Hematopoietic multipotent progenitor cell treated with erythropoietin and hydrocortisone succinate and interleukin-3 and kit ligand, for 4 days (in vitro differentiated cells): ENCODE measurements around the gene MLIP.
"Not testable (repeated sequence)": the region's sequence is repeated elsewhere in the genome, so short reads cannot be mapped to it uniquely, and the experiment has no call there.

Experiments used
- DNase-seq: peaks from one replicate; pipeline ENCODE4 v3.0.0-alpha.2; 2015

The MLIP gene

DNA sequence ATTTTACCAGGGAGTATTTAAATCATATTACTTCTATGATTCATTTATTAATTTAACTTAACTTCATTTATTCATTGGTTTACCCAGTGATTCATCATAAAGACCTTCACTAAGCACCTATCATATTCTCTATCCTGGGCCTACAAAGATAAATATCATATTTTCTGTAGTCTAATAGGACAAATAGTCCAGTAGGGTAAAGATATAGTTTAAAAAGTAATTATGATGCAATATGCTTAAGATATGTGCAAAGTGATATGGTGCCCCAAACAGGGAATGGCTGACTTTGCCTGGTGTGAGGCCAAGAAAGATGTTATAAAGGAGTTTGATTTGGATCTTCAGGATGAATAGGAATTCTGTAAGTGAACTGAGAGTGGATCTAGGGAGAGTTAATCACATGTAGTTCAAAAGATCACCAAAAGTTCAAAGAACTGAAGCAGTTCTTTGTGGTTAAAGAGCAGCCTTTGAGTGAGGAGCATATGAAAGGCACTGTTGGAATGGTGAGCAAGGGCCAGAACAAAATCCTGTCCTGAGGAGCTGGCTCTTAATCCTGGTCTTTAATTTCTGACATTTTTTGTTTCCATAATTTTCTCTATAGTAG, 45.5 kb downstream of the MLIP start:
- no peak for DNase-seq

DNA sequence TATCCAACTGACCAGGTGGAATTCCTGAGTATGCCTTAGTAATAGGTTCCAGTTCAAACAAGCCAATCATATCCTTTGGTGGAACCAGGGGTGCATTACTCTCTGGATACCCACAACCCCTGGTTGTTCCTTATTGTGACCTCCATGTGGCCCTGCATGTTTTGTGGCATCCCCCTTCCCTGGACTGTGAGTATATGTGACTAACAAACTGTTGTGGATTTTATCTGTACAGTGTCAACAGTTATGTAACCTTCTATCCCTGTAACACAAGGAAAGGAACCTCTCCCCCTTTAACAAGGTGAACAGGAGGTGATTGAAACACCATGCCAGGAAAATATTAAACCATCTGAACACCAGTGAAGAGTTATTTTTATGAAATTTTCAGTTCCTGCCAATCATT, 46.2 kb downstream of the MLIP start:
- DNase-seq = no peak

DNA sequence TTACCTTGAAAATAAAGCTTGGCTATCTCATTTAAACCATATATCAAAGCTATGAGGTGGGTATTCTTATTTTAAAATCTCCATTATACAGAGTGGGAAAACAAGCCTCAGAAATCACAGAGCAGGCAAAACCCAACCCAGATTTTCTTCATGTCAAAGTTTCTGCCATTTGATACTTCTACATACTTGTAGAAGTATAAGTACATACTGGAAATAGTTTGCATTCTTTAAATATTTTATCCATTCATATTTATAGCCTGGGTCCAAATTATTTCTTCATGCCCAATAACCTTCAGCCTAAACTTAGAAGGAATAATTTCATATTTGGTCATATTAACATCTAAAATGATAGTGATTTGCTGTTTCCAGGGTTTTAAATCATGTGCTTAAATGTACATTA, 61.8 kb downstream of the MLIP start:
- no peak for DNase-seq

DNA sequence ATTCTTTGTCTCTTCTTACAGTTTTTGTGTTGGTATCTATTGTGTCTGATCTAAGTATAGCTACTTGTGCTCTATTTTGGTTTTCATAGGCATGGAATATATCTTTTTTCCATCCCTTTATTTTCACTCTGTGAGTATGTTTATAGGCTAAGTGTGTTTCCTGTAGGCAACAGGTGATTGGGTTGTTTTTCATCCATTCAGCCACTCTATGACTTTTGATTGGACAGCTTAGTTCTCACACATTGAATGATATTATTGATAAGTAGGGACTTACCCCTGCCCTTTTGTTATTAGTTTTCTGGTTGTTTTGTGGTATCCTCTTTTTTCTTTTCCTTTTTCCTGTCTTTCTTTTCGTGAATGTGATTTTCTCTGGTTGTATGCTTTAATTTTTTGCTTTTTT, 67.9 kb downstream of the MLIP start:
- DNase-seq = no peak

DNA sequence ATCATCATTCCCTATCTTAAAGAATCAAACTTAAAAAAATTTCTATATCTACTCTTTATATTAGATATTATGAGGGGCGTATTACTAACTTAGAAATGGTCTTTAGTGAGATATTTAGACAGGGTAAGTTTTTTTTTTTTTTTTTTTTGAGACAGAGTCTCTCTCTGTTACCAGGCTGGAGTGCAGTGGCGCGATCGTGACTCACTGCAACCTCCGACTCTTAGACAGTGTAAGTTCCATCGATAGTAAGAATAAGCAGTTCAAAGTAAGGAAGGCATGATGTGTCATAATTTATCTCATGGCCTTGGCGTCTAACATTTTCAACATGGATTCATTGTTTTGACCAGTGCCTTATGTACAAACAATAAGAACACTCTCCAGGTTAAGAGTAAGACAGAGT, 72.4 kb downstream of the MLIP start:
- DNase-seq = no peak

DNA sequence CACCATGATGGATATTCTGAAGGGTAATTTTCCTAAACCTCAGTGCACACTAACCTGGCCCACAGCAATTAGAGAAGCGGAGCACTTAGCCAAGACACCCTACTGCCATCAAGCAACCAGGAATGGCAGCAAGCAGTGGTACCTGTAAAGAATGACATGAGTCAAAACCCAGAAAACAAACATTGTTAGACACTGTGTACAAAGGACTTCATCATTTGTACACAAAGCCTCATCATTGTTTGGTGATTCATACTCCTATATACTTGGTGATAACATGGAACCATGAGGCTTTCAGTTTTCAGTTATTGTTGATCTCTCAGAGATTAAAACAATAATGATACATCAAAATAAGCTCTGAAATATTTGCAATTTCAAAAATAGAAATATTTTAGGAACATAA, 74.6 kb downstream of the MLIP start:
- DNase-seq = no peak

DNA sequence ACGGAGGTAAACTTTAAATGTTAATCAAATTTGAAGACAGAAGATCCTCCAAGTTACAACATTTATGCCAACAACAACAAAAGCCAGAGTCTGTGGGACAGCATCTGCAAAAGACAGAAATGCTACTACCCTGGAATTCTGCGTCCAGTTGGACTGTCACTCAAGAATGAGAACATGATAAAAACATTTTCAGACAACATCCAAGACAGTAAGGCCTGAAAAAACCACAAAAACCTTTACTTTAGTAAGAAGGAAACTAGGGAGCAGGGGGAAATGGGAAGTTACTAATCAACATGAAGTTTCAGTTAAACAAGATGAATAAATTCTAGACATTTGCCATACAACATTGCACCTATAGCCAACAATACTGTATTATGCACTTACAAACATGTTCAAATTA, 77.6 kb downstream of the MLIP start:
- DNase-seq = no peak

DNA sequence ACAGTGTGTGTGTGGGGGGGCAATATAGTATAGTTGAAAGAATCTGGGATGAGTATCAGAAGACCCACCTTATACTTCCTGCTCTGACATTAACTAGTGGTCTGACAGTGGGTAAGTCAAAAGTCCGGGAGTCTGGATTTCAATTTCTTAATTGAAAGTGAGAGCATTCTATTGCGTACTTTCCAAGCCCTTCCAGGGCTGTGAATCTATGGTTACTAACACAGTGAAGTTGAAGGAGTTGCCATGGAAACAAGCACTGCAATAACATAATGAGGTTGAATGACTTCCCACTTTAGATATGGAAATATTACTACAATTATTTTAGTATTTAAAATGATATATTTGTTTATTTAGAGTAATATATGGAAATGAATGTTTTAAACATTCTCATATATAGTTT, 80.2 kb downstream of the MLIP start:
- DNase-seq = peak; percentile 5

DNA sequence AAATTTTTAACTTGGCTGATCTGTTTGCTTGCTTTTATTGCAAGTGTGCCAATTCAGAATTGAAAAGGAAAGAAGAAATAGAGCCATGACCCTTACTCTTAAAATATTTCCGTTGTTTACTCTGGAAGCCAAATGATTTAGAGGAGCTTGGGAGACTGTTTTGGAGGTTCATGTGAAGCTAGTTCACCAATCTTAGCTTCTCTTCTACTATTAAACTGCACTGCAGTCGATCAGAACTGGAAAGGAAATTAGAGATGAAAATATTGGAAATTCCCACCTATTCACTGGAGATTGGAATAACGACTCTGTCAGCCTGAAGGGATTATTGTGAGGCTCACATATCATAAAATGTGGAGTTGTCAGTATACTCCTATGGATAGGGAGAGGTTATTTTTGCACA, 81.8 kb downstream of the MLIP start:
- no peak for DNase-seq

DNA sequence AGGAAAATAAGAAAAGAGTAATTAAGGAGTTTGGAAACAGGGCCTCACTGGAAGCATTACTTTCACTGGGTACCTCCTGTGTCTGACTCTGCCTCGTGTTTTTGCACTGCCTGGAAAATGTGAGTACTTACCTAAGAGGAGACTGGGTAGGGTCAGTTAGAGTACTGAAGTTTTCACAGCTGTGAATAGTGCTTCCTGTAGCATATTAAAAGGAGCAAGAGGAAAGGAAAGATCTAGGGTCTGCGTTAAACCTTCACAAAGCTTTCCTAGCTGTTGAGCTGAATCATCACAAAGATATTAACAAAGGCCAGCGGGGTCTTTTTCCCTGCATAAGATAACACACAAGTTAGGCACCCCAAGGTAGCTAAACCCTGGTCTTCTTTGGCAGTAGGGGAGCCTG, 82.3 kb downstream of the MLIP start:
- no peak for DNase-seq

DNA sequence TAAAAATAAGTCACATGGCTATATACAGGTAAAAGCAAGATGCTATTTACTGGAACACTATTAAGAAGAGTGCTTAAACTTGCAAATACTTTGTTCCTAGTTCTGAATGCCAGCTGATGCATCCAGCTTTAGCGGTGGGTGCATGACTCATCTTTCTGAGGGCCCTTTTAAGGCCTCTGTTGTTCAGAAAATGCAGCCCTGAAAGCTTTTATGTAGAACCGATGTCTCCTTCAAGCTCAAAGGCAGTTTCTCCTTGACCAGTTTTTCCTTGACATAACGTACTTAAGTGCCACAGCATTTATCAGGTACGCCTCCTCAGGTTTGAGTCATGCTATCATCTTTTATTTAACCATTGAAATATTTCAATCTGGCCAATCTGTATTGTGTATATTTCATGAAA, 82.8 kb downstream of the MLIP start:
- DNase-seq = no peak

DNA sequence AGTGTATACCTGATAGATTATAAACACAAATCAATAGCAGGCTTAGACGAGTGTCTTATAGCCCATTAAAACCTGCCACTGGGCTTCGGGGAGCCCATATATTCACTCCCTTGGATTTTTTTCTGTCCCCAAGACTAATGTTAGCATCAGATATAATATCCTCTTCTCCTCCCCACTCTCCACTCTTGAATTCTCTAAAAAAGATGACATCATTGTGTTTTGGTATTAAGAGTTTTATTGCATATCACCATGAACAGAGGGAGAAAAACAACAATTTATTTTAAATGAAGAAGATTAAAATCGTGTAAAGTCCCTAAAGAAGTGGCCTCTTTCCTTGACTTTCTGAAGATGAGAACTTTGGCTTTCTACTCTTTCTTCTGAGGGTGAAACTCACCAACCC, 84.4 kb downstream of the MLIP start:
- DNase-seq = no peak

DNA sequence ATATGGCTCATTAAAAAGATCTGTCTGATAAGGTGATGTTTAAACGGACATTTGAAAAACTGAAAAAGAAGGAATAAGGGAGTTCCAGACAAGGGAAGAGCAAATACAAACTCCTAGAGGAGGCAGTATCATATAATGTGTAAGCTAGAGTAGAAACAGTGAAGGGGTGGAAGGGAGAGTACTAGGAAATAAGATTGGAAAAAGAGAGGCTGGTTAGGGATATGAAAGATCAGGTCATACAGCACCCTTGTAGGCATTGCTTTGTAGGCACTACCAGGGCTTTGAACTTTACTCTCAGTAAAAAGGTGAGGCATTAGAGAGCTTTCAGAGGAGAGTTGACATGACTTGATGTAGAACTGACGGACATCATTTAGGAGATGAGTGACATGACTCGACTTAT, 85.7 kb downstream of the MLIP start:
- no peak for DNase-seq

DNA sequence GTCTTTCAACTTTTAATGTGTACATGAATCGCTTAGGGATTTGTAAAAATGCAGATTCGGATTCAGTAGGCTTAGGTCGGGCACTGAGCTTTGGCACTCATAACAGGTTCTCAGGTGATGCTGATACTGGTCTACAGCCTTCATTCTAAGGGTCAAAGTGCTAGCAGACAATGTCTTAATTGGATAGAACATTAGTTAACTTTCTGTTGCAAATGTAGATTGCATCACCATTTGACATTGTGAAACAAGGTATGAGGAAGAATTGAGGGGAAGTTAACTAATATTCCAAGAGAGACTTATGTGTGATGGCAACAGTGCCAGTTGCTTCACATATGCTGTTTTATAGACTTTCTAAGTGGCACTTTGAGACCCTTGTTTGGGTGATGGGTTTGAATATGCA, 86.9 kb downstream of the MLIP start:
- peak; percentile 45 for DNase-seq

DNA sequence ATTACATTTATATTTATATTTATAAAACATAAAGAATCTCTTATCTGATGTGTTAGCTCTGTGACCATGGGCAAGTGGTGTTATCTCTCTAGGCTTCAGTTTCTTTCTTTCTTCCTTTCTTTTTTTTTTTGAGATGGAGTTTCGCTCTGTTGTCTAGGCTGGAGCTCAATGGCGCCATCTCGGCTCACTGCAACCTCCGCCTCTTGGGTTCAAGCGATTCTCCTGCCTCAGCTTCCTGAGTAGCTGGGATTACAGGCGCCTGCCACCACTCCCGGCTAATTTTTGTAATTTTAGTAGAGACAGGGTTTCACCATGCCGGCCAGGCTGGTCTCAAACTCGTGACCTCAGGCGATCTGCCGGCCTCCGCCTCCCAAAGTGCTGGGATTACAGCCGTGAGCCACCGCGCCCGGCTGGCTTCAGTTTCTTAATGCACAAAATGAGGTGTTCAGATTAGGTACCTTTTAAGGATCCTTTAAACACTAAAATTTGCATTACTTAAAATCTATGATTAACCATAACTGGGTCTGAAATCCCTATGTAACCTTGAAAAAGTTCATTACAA, 92.3 kb downstream of the MLIP start:
- not testable (repeated sequence) for DNase-seq

DNA sequence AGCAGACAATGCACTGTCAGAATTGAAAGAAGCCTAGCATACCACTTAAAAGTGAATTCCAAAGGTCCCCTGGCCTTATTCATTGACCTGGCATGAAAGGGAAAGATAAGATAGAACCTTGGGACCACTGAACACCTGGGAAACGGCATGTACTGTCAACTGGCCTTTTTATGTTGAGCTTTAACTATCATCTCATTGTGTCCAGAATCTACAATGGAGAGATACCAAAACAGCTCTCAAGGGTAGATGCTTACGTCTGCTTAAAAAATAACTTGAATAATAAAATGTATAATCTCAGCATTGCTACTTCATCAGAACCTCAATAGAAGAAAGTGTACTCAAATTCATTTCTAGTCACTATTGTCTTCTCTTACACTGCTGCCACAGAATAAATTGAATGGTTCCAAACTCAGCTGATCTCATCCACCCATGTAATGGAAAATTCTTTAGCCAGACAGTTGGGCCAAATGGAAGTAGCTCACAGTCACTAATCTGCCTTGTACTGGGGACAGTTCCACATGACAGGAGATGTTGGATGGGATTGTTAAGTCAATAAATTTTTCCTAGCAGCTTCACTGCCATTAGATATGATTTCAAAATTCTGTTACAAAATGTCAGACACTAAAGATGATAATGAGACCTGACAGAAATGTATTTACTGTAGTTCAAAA, 93.8 kb downstream of the MLIP start:
- no peak for DNase-seq

DNA sequence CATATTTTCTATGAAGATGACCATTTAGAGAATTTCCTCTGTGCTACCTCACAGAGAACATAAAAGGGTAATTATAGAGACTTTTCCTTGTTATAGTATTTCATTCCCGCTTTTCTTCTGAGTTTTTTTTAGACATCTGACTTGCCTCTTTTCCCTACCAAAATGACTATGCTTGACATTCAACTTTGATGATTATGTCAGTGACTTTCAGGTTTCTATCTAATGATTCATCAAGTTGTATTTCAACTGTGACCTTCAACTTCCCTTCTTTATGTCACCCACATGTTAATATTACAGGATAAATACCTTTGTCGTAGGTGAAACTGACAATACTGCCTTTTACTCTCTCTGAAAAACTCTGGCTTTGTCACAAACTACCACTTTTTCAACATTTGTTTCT, 95.3 kb downstream of the MLIP start:
- DNase-seq = no peak

DNA sequence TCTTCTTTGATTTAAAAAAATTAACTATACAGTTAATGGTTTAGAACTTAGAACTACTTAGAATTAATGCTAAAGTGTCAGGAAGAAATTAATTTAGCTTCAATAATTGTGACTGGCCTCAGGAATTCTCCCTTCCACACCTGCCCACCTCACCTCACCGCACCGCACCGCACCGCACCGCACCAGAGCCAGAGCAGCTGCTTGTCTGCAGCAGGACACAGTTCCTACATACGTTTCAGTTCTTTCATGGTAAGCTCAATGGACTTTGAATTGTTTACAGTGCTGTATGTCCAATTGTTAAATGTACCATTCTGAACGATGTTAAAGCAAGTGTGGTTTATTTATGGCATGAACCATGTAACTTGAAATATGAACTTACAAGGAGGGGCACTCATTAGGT, 98.7 kb downstream of the MLIP start:
- DNase-seq = not testable (repeated sequence)

DNA sequence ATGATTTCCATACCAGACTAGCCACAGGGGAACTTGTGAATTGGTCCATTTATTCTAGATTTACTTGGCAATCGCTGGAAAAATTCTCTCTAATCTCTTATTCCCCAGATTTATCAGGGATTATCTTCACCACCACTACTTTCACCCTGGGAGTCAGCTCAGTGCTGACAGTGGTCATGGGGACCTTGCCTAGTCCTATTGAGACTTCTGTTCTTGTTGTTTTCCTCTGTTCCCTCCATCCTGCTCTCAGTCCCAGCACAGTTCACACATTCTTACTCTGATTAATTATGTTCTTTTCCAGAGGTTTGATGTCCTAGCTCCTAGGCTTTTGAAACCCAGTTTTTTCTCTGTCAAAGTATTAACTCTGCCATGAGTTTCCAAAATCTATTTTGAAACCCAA, 103.0 kb downstream of the MLIP start:
- no peak for DNase-seq

DNA sequence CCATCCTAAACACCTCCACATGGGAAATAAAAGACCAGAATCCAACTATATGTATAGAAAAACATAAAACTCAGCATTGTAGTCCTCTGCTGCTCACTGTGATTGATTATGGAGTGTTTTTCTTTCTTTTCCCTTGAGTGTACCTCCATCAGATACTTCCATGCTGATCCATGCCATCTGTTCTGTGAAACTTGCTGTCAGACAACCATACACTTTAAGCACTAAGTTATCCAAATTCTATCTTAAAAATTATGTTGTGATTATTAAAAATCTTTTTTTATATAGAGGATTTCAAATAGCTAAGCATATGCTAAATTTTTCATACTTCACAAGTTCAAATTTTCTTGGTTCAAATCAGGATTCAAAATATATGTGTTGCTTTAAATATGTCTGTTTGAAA, 105.1 kb downstream of the MLIP start:
- DNase-seq = no peak

DNA sequence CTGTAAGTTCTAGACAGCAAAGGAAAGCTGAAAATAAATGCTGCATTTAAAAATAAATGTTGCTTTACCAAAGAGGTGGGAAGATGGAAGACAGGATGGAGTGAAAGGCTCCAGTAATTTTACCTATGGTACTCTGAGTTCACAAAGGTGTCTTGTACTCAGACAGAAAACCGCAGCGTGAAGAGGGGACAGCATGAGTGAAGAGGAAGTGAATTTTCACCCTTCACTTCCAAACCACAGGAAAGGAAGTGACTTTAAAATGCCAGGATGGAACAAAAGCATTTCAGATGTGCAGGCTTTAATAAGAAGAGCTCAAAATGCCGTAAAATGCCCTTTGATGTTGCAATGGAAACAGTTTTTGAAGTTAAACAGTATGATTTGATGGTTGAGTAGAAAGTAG, 105.8 kb downstream of the MLIP start:
- DNase-seq = peak; percentile 5

DNA sequence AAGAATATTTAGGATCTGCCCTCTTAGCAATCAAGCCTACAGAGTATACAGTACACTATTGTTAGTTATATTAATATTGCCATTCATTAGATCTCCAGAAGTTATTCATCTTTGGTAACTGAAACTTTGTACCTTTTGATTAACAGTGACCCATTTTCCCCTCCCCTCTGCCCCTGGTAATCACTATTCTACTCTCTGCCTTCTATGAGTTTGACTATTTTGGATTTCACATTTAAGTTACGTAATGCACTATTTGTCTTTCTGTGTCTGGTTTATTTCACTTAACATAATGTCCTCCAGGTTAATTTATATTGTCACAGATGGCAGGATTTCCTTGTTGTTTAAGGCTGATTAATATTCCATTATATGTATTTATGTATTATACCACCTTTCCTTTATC, 111.0 kb downstream of the MLIP start:
- DNase-seq = no peak

DNA sequence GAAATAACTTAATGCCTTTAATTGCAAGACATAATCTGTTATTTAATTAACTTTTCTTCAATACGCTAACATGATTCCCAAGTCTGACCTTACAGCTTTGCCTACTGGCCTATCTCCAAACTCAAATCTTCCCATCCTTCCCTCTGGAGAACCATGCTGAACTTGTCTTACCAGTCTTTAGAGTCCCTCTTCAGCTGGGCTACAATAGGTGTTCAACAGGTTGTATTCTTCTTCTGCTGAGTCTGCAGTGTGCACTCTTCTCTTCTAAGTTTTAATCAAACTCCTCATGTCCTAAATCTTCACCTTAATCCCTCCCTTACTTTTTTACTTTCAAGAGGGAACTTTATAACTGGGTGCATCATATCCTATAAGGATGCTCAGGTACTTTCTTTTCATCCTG, 121.5 kb downstream of the MLIP start:
- DNase-seq = no peak

DNA sequence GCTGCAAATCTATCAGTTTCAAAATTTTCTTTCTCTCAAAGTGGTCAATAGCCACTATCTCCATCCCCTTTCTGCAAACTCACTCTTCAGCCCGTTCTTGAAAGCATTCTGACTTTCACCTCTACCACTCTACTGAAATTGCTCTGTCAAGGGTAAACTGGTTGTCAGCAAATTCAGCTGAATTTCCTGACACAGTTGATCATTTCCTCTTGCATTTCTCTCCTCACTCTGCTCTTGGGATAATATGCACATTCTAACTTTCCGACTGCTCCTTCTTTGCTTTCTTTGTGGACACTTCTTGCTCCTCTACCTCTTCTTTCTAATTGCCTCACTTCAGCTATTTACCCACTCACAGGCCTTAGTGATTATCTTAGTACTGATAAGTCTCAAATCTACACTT, 123.3 kb downstream of the MLIP start:
- no peak for DNase-seq

DNA sequence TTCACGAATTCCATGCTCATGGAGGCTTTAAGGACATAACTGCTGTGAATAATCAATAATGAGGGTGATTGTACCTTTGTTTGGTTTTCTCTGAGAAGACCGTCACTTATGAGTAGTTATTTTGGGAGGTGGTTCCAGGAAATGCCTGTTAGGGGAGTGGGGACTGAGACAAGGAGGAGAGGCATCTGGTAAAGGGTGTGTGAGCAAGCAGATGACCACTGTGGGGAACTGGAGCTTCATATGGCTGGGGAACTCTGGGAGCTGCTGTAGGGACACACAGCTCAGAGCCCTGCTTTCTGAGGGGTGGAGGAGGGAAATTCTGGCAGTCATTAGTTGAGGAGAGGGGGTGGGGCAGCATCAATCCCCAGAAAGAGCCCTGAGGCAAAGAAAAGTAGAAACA, 125.7 kb downstream of the MLIP start:
- DNase-seq = no peak
